GM18498 (cell line): Measurements from ENCODE around the gene CD7.
"Not testable (repeated sequence)": the region's sequence is repeated elsewhere in the genome, so short reads cannot be mapped to it uniquely, and the experiment has no call there.

Experiments
- ATAC-seq: cut with Tn5 transposase; IDR thresholded peaks from one replicate; pipeline ENCODE4 v1.9.1; 2021; ENCODE audit warnings: mild to moderate bottlenecking, moderate library complexity; ENCODE audit not compliant: unreplicated experiment

CD7 gene

GRCh38 chr17:82347994-82348393 lies 30.6 kb upstream of the CD7 start:
- ATAC-seq: not testable (repeated sequence)

GRCh38 chr17:82346342-82347300 lies 29.2 kb upstream of the CD7 start:
- no peak for ATAC-seq

GRCh38 chr17:82345151-82345976 lies 28.0 kb upstream of the CD7 start:
- ATAC-seq: no peak

DNA sequence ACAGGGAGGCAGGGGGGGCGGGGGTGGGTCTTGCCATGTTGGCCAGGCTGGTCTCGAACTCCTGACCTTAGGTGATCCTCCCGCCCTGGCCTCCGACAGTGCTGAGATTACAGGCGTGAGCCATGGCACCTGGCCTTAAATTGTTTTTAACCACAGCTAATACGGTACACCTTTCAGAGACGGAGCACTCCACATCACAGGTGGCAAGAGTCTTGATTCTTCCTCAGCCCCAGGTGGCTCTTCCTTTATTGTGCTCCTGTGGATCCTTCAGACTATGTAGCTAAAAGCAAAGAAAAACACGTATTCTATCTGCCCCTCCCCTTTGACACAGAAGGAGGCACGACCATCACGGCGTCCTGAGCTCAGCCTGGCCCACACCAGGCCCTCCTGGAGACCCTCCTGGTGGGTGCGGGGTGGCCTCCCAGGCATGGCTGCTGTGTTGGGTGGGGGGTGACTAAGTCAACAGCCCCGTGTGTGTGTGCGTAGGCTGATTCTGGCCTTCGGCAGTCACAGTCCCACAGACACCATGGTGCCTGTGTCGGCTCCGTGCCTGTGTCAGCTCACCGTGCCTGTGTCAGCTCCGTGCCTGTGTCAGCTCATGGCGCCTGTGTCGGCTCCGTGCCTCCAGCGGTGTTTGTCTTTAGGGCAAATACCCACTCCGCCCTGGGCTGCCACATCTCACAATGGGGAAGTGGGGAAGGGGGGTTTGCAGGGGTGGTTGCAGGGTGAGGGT lies 26.9 kb upstream of the CD7 start:
- no peak for ATAC-seq

- no peak for ATAC-seq
These were observed 26.2 kb upstream of the CD7 start for GRCh38 chr17:82343560-82343959.

DNA sequence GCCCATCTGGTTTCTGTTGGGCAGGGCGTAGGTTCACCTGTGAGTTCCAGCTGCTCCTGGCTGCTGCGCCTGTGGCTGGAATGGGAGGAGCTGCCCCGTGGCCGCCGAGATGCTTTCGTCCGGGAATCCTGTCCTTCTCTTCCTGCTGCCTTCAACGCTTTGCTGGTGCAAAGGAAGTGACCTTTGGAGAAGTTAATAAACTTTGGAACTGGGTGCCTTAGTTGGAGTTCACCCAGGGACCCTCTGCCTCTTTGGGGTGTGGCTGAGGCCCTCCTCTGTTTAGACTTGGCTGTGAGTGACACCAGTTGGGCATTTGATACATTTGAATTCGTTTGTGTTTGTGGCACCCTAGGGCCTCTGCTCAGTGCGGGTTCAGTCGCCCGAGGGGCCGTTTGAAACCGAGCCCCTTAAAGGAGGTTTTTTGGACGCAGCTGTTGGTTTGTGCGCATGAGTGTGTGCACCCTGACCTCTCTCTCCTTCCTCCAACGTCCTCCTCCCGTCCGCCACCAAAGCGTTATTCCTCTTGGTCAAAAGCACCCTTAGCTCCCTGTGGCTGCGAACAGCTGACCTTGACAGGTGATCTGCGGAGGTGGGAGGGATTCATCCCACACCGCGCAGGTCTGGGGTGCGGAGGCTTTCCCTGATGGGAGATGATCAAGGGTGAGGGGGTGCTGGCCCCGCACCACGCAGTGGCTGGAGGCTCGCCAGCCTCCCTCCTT lies 25.1 kb upstream of the CD7 start:
- no peak for ATAC-seq

GRCh38 chr17:82339634-82340580 lies 22.5 kb upstream of the CD7 start:
- no peak for ATAC-seq

DNA sequence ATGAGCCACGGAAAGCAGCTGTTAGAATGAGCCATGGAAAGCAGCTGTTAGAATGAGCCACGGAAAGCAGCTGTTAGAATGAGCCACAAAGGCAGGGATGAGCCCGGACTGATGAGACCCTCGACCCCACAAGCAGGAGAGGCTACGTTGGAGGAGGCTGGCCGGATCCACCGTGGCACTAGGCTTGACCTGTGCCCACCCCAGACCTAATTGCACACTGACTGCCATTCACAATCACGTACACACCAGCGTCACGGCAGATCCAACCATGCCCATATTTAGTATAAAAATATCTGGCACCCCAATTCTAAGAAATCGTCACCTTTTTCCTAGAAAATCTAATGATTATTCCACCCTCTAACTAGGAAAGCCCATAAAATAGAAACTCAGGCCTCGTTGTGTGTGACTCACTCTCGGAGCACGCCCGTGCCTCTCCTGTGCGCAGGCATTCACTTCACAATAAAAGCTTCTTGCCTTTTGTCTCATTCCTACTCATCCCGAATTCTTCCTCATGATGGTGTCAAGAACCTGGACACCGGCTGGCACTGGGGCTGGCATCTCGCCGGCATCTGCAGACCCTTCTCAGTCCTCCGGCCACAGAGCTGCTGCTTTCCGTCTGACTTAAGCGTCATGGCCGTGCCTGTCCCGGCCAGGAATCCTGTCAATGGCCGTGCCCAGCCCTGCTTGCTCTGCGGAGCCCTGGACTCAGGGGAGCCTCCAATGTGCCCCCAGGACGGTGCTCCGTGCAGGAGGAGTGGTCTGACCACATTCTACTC lies 21.6 kb upstream of the CD7 start:
- ATAC-seq: no peak

DNA sequence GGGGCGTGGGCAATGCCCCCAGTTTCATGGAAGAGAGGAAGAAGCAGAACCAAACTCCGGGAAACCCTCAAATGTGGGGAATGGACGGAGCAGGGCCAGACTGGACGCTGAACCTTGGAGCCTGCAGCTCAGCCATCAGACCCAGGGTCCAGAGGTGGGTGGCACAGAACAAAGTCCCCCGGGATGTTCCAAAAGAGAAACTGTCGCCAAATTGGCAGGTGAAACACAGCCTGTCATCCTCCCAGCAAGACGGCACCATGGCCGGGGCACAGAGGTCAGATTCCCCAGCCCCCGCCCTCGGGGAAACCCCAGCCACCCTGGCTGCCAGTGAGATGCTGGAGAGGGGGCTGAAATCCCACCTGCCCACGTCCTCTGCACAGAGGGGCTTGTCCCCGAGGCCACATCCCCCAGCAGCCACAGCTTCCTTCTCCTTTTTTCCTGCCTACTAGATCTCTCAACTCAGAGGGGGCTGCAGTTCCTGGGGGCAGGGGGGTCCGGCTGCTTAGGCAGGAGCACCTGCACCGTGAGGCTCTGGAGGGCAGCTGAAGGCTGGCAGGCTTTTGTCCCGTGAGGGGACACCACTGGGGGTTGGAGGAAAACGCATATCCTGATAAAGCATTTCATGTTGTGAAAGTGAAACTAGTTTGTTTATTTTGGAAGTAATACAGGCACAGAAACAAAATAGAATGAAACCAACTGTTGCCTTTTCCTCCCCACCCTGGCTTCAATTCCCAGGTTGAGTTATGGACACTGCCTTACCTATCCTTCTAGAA lies 17.4 kb upstream of the CD7 start:
- no peak for ATAC-seq

DNA sequence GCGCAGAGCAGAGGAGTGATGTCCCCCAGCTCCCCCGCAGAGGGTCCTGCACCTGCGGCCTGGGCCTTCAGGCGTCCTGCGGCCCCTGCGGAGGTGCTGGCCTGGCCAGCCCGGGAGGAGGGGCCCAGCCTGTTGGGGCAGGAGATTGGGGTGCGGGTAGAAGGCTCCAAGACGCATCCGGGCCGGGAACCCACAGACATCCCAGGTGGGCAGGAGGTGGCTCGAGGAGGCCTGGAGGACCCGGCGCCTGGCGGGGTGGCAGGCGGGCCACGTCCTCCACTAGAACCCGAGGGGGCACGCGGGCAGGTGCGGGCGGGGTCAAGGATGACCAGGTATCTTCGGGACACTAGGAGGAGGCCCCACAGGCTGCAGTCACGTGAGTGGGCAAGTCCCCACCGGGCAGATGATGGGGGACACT lies 16.8 kb upstream of the CD7 start:
- no peak for ATAC-seq

- ATAC-seq: no peak
These were observed 16.1 kb upstream of the CD7 start, which contains the start of gene SECTM1 for GRCh38 chr17:82333279-82334171. SECTM1 (minus strand) TSS chr17:82333766; CDS start chr17:82327240, 6,526 bp downstream.

GRCh38 chr17:82332669-82333278 lies 15.4 kb upstream of the CD7 start:
- ATAC-seq: no peak

GRCh38 chr17:82331345-82331939 lies 14.0 kb upstream of the CD7 start:
- no peak for ATAC-seq

GRCh38 chr17:82330322-82331239 lies 13.2 kb upstream of the CD7 start:
- ATAC-seq: no peak
